HG03045 (cell line): ENCODE results near the gene SLC24A3.
"Not testable (repeated sequence)": the region's sequence is repeated elsewhere in the genome, so short reads cannot be mapped to it uniquely, and the experiment has no call there.

Source experiments
- ATAC-seq: cut with Tn5 transposase; IDR thresholded peaks from one replicate; pipeline ENCODE4 v1.9.1; 2021; ENCODE audit warnings: mild to moderate bottlenecking, moderate library complexity; ENCODE audit not compliant: unreplicated experiment

SLC24A3 gene

DNA sequence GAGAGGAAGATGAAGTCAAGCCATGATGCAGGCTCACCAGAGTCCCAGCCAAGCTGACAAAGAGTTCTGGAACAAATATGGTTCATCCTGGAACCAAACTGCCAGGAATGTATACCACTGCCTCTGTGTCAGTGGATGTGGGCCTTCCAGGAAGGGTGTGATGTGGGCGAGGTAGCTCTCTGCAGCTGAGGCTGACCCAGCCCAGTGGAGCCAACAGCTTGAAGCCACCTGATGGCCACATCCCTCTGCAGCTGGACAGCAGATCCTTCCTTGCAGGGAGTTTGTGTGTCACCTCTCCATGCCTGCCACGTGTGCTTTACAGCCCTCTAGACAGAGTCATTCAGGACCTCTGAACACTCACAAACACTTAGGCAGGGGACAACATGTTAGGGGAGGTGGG, 403.6 kb downstream of the SLC24A3 start:
- no peak for ATAC-seq

DNA sequence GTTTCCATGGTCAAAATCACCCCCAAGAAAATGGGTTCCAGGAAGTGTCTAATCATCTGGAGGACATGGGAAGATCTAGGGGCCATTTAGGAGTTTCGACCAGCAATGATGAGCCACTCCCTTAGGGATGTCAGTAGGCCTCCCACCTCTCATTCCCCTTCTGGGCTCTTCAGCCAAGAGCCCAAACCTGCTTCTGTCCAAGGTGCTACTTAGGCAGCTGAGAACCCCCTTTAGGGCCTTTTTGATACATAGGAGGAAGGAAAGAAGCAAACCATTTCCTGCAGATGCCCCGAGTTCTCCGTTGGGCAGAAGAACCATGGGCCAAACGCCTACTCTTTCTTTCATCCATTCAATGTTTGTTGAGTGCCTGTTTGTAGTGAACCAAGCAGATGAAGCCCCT, 404.2 kb downstream of the SLC24A3 start:
- ATAC-seq: no peak

- no peak for ATAC-seq
These were observed 404.8 kb downstream of the SLC24A3 start for GRCh38 chr20:19617256-19617655.

- ATAC-seq: no peak
These were observed 406.3 kb downstream of the SLC24A3 start for GRCh38 chr20:19618711-19619110.

DNA sequence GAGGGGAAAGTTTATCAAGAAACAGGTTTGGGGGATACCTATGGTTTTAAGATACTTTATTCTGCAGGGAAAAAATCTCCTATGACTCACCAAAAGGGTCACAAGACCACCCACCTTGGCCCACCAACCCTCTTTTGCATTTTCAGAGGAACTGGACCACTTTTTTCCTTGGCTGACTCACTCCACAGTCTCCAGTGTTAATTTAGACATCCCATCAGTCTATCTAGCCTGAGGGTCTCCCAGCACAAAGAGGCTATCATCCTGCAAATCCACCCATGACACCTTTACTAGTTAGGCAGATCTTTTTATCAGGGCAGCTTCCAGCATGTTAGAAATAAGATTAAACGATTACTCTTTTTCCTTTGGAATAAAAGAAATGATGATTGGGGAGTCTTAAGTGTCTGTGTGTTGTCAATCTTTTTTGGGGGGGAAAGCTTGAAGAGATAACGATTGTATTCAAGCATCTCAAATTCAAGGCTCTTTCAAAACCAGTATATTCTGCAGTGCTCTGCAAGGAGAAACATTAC, 407.5 kb downstream of the SLC24A3 start:
- no peak for ATAC-seq

DNA sequence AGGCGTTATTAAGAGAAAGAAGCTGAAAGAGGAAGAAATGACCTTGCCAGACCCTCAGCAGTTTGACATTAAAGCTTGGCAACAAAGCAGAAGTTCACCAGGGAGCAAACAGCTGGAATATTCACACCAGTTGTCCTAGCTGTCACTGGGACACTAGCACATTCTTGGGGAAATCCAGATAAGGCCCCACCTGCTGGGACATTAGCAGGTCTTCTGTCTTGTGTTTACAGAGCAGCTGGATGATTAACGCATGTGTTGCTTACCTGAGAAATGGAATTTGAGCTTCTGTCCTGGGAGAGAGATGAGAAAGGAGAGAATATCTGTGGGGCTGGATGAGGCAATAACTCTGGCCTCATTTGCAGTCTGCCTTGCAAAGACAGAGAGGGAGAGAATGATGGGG, 408.0 kb downstream of the SLC24A3 start:
- no peak for ATAC-seq

DNA sequence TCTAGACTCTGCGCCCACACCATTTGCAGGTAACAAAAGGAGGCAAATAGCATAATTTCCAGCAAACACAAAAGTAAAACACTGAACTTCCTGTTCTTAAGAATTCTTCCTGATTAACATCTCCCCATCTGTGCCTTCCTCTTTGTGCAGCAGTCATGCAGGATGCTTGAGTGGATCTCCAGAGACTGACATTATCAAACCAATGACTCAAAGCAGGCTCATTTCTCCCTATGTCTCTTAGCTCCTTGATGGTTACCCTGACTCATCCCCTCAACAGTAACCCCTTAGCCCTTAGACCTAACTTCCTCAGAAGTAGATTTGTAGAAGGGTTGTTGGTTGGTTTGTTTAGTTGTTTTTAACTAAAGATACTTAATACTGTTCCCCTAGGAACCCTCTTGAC, 408.6 kb downstream of the SLC24A3 start:
- ATAC-seq: no peak

- ATAC-seq: no peak
These were observed 412.0 kb downstream of the SLC24A3 start for GRCh38 chr20:19624221-19624965.

DNA sequence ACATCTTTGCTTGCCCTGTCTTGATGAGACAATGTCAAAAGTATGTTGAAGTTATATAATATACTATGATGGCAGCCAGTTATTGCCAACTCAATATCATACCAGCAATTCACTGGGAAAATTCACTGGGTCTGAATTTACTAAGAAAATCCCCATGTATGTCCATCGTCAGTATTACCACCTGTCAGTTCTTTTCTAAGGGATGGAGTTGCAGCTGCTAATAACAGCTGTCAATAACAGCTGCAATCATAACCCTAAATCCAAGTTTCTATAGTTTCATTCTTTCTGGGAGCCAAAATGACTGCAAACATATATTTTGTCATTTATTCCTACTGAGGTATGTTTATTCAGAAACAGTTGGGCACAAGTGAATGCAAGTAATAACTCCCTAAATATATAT, 413.0 kb downstream of the SLC24A3 start:
- ATAC-seq: no peak

- no peak for ATAC-seq
These were observed 414.5 kb downstream of the SLC24A3 start for GRCh38 chr20:19626896-19627295.

- no peak for ATAC-seq
These were observed 416.2 kb downstream of the SLC24A3 start for GRCh38 chr20:19628570-19629134.

GRCh38 chr20:19631410-19631809, 419.0 kb downstream of the SLC24A3 start:
- ATAC-seq: no peak

GRCh38 chr20:19633985-19634384, 421.5 kb downstream of the SLC24A3 start:
- ATAC-seq: no peak

GRCh38 chr20:19639471-19640045, 427.1 kb downstream of the SLC24A3 start:
- not testable (repeated sequence) for ATAC-seq

DNA sequence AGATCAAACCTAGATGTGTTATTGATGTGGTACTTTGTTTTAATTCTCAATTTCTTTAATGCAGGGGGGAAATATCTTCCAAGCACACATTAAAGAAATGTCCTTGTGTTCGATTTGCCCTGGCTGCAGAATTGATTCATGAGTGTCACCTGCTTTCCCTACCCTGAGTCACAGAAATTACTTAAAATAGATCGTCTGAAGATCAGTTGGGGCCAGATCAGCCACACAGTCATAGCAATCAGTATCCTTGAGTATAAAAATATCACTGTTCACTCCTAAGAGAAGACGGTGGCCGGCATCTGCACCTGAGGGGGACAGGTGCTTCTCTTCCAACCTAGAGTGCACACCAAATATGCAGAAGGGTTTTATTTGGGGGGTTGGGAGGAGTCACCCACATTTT, 430.4 kb downstream of the SLC24A3 start:
- no peak for ATAC-seq

GRCh38 chr20:19644085-19644484, 431.6 kb downstream of the SLC24A3 start:
- no peak for ATAC-seq

DNA sequence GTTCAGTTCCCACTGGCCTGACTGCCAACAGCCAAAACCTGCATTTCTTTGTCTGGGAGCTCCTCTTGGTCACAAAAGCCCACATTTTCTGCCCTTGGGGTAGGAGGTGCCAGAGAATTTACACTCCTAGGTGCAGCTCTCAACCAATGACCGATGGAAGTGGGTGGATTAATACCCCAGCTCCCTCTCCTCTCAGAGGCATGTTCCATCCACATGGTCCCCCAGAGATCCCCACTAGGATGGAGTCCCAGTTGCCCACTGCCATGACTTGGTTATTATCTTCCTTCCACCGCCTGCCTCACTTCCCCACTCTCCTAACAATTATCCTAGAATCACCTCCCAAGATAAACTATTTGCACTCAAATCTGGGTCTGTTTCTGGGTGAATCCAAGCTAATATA, 434.5 kb downstream of the SLC24A3 start:
- no peak for ATAC-seq

- no peak for ATAC-seq
These were observed 435.6 kb downstream of the SLC24A3 start for GRCh38 chr20:19648024-19648423.

DNA sequence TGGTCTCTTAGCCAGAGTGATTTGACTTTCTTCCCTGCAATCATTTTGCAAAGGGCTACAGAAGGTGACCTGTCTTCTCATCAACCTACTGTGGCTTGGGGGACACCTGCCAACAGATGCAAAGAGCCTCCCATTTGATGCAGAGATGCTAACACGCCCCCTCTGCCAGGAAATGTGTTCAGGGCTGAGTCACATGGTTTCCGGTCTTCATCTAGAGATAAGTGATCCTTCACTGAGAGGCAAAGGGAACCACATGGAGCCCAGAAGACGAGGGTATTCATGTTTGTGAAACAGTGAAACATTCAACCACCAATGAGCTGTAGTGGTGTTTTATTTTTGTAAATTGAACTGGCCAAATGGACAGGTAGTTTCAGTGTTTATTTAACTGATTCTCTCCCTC, 436.6 kb downstream of the SLC24A3 start:
- ATAC-seq: no peak

GRCh38 chr20:19652591-19653026, 440.2 kb downstream of the SLC24A3 start:
- ATAC-seq: no peak

DNA sequence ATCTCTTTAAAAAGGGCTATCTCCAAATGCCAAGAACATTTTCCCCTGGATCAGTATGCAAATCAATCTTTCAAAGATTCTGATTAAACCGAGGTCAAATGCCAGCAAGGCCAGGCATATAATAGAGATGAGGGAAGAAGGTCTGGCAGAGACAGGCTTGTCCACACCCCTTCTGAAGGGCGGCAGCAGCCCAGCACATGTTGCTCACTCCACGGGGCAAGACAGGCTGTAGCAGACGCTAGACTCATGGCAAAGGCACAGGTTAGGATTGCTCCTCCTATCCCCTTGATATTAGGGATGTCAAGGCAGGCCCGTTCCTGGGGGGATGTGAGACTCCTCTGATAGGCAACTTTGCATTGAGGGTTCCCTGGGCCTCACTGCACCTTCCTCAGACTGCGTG, 440.9 kb downstream of the SLC24A3 start:
- ATAC-seq: no peak

GRCh38 chr20:19654921-19655320, 442.5 kb downstream of the SLC24A3 start:
- ATAC-seq: no peak
